CD4-positive, alpha-beta T cell treated with Interleukin-15 for 4 hours (primary cell): ENCODE results near the gene SVBP.

ENCODE experiments used
- DNase-seq: peaks from one replicate; pipeline ENCODE4 v3.0.0-alpha.2; 2020; ENCODE audit warnings: low spot score

The SVBP gene

DNA sequence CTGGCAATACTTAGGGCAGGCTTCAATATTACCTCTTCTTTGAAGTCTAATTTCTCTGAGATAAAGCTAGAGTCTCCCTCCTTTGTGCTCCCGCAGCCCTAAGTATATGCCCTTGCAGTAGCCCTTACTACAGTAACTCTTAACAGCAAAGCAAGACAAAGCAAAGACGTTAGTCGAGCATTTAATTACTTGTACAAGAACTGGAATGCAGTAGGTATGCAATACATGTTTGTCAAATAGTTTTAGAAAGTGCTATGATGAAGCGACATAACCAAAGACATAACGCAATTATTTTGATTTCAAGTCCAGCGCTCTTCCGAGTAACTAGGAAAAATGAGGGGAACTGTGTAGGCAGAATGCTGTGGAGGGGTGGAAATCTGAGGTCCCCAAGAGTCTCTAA, 51.9 kb downstream of the SVBP start:
- DNase-seq: no peak

- DNase-seq: no peak
These were observed 54.9 kb downstream of the SVBP start for GRCh38 chr1:42762269-42762668.

DNA sequence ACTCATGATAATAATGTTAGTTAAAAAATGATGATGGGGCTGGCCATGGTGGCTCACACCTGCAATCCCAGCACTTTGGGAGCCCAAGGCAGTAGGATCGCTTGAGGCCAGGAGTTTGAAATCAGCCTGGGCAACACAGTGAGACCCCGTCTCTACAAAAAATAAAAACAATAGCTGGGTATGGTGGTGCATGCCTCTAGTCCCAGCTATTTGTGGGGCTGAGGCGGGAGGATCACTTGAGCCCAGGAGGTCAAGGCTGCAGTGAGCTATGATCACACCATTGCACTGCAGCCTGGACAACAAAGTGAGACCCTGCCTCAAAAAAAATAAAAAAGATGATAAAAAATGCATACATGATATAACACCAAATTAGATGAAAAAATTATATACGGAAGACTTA, 55.6 kb downstream of the SVBP start:
- DNase-seq: no peak

DNA sequence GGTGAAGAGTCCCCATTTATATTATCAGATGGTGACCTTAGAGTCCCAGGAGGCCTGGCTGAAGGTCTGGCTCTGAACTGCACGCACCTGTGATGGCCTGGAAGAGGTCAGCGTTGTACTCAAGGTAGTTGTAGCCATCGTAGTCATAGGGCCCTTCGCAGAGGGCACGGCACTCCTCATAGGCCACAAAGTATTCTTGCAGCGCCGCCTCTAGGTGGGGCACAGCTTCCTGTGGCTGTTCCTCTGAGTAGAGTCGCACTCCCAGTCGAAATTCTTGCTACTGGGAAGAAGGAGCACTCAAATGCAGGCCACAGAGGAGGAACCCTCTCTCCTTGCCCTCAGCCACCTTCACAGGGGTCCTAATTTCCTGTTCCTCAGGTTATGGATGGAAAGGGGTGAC, 58.1 kb downstream of the SVBP start:
- no peak for DNase-seq

GRCh38 chr1:42758641-42759040, 58.6 kb downstream of the SVBP start:
- DNase-seq: no peak

DNA sequence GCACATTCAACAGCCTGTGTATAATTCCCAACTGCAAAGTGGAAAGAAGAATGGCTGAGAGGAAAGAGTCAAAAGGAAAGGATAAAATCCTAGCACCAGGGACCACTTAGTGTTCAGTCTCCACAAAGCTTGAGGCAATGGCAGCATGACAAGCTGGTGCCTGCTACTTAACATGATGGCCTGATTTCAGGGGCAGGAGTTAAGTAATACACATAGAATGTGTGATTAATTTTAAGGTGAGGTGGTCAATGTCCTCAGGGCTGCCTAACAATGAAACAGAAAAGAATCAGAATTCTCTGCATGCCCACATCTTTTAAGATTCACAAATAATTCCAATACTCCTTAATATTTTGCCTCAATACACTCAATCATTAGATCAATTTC, 59.3 kb downstream of the SVBP start:
- DNase-seq: no peak
